NT2/D1 (cell line): ENCODE data around the gene DDX51.

Experiments used
- SUZ12 ChIP-seq: IDR thresholded peaks from 2 replicates; pipeline ENCODE4 v1.6.1; 2011; ENCODE audit not compliant: insufficient read length, insufficient read depth; ENCODE audit errors: extremely low read depth
- YY1 ChIP-seq: IDR thresholded peaks from 2 replicates; pipeline ENCODE4 v1.6.1; 2011; ENCODE audit not compliant: insufficient read length, insufficient read depth
- ZNF274 ChIP-seq: IDR thresholded peaks from 2 replicates; pipeline ENCODE4 v1.6.1; 2011; ENCODE audit warnings: mild to moderate bottlenecking, low read depth, low read length

- TF ChIP-seq SUZ12 (no peak), YY1 (no peak), ZNF274 (no peak)
These were observed 20.0 kb downstream of the DDX51 start for GRCh38 chr12:132123970-132124765.
